Aorta (tissue), 5 donors: ENCODE results near the gene POMGNT1. TPM values are rescaled to one million over a fixed set of nuclear protein-coding genes. Genes with fewer than 3 reads are reported as not detected.

Source experiments
- ATAC-seq: fragments of 200-7000 bp; cut with Tn5 transposase; one replicate; pipeline ENCODE4 v1.9.1; 2022; ENCODE audit warnings: moderate library complexity; ENCODE audit not compliant: low FRiP score
- DNase-seq, 2 donors: peaks; one replicate each; pipeline ENCODE4 v3.0.0-alpha.2; 2020
- H3K27ac ChIP-seq, 2 donors: one replicate each; pipeline ENCODE4 v1.5.1; 2013; ENCODE audit warnings: low read length in 2 of 2, mild to moderate bottlenecking in 2 of 2, moderate library complexity in 2 of 2, control low read depth in 1 of 2, inconsistent platforms in 1 of 2, low read depth in 1 of 2
- H3K27me3 ChIP-seq, 2 donors: one replicate each; pipeline ENCODE4 v1.6.1; 2013; ENCODE audit warnings: control low read depth in 1 of 2, low read length in 1 of 2, mild to moderate bottlenecking in 1 of 2, moderate library complexity in 1 of 2; ENCODE audit not compliant: insufficient read depth in 2 of 2, control insufficient read depth in 1 of 2
- H3K36me3 ChIP-seq, 2 donors: one replicate each; pipeline ENCODE4 v1.6.1; 2013; ENCODE audit warnings: control low read depth in 1 of 2, low read length in 1 of 2, mild to moderate bottlenecking in 1 of 2; ENCODE audit not compliant: insufficient read depth in 2 of 2, control insufficient read depth in 1 of 2
- H3K4me1 ChIP-seq, 2 donors: one replicate each; pipeline ENCODE4 v1.6.1; 2013; ENCODE audit warnings: low read length in 2 of 2, control low read depth in 1 of 2, mild to moderate bottlenecking in 1 of 2, moderate library complexity in 1 of 2; ENCODE audit not compliant: insufficient read depth in 2 of 2, control insufficient read depth in 1 of 2
- H3K4me3 ChIP-seq, 2 donors: one replicate each; pipeline ENCODE4 v1.5.1; 2013; ENCODE audit warnings: low read length in 2 of 2, control low read depth in 1 of 2, mild to moderate bottlenecking in 1 of 2
- H3K9me3 ChIP-seq: one replicate; pipeline ENCODE4 v1.6.1; 2013; ENCODE audit warnings: mild to moderate bottlenecking, low read length; ENCODE audit not compliant: control insufficient read depth
- WGBS, 2 donors: extraction: QIAGEN DNeasy Blood & Tissue Kit; methylation state at CpG; one replicate each; pipeline ENCODE4 v1.1.7; 2013; 5-methylcytosine and 5-hydroxymethylcytosine counted together
- intact Hi-C, 2 donors: fragments of 100-400 bp; cut with DNase I; formaldehyde crosslinking; loops; one replicate each; pipeline versions ENCODE4 v1.14.2 to v1.15.0; 2022
- polyA plus RNA-seq, 2 donors: library from polyadenylated mRNA; stranded (reverse); fragments of 200-250 nt; gene quantifications; one replicate each; pipeline ENCODE4 v1.2.3, GENCODE V29; 2013
- total RNA-seq, 2 donors: library from RNA; stranded (reverse); fragmentation: NEBNext Ultra II Directional; extraction: Animal tissue kit (Norgen Biotek cat#: 25700); gene quantifications; one replicate each; pipeline ENCODE4 v1.2.1, GENCODE V29; 2021
- donor health status: healthy with polysubstance abuse.
- donor health status: Bipolar disorder and iron deficiency.
- donor health status: DM: no; HTN: no; CAD: no.
- donor health status: DM: no; HTN: no; CAD: no.
- donor health status: DM: yes; HTN: yes; CAD: no.

The POMGNT1 gene
- total and polyA plus RNA-seq, 4 donors: 17.8 to 103 (median 54.4) TPM

- Histone ChIP-seq H3K36me3 (peaks cover 5% of the 10 kb centered on the region in 2 donors), H3K4me1 (no peaks in the 10 kb centered on the region), H3K9me3 (no peaks in the 10 kb centered on the region), H3K27ac (no peak overlapping the region), H3K4me3 (no peak overlapping the region), H3K27me3 (no peaks in the 10 kb centered on the region)
- intact Hi-C loops: no loop called here
- ATAC-seq (no peak), DNase-seq (peak in 1 of 2 donors; percentile 45)
- WGBS, 2 donors: 48 to 53% methylated on average over 9 of the region's 9 CpGs
These were observed 7.1 kb downstream of the POMGNT1 start for GRCh38 chr1:46191033-46191701.

GRCh38 chr1:46190539-46190938 is 7.7 kb downstream of the POMGNT1 start:
- WGBS, 2 donors: 82 to 83% methylated on average over 3 of the region's 3 CpGs
- Histone ChIP-seq H3K4me1 (no peaks in the 10 kb centered on the region), H3K36me3 (peaks cover 5% of the 10 kb centered on the region in 2 donors), H3K27ac (no peak overlapping the region), H3K4me3 (no peak overlapping the region), H3K9me3 (no peaks in the 10 kb centered on the region), H3K27me3 (no peaks in the 10 kb centered on the region)
- intact Hi-C loops: no loop called here
- ATAC-seq (no peak), DNase-seq (peak in 1 of 2 donors; percentile 32)

GRCh38 chr1:46188295-46189030 is 9.8 kb downstream of the POMGNT1 start:
- no peaks in the 10 kb centered on the region for H3K9me3 ChIP-seq
- WGBS, 2 donors: 58 to 62% methylated on average over 6 of the region's 6 CpGs
- intact Hi-C loops: no loop called here
- no peak overlapping the region for H3K27ac ChIP-seq
- ATAC-seq (no peak), DNase-seq (peak in 1 of 2 donors; percentile 70)
- H3K36me3 ChIP-seq: peaks cover 5% of the 10 kb centered on the region in 2 donors
- H3K4me1 ChIP-seq: no peaks in the 10 kb centered on the region
- H3K27me3 ChIP-seq: no peaks in the 10 kb centered on the region
- no peak overlapping the region for H3K4me3 ChIP-seq

- WGBS, 2 donors: 79 to 85% methylated on average over 8 of the region's 8 CpGs
- no peak overlapping the region for H3K27ac ChIP-seq
- ATAC-seq (no peak), DNase-seq (peak in 1 of 2 donors; percentile 49)
- H3K27me3 ChIP-seq: no peaks in the 10 kb centered on the region
- intact Hi-C loops: no loop called here
- H3K36me3 ChIP-seq: peaks cover 2 to 5% of the 10 kb centered on the region in 2 donors
- no peak overlapping the region for H3K4me3 ChIP-seq
- H3K4me1 ChIP-seq: no peaks in the 10 kb centered on the region
- no peaks in the 10 kb centered on the region for H3K9me3 ChIP-seq
These were observed 10.9 kb downstream of the POMGNT1 start for GRCh38 chr1:46187106-46187869.

DNA sequence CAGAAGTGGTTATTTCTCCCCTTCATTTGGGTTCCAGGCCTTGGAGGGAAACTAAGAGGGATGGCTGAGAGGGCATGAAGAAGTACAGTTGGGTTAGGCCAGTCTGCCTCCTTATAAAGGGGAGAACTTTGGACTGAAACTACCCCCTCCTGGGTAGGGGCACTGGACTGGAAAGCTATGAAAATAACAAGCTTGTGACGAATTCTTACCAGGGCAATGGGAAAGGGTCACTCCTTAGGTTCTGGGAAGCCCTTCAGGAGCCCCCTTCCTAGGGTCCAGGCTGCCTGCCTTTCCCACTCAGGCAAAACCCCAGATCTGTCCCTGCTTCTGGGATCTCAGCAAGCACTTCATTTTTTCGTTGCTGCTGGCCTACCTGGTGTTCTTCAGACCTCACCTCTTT is 12.2 kb downstream of the POMGNT1 start:
- Histone ChIP-seq H3K27me3 (no peaks in the 10 kb centered on the region), H3K27ac (no peak overlapping the region), H3K4me1 (no peaks in the 10 kb centered on the region), H3K4me3 (no peak overlapping the region), H3K9me3 (no peaks in the 10 kb centered on the region), H3K36me3 (peaks cover 0 to 5% of the 10 kb centered on the region in 2 donors)
- no peak for DNase-seq
- WGBS, 2 donors: 64 to 86% methylated on average over 2 of the region's 2 CpGs
- intact Hi-C loops: no loop called here
- no peak for ATAC-seq

- Histone ChIP-seq H3K27me3 (no peaks in the 10 kb centered on the region), H3K4me3 (no peak overlapping the region), H3K27ac (no peak overlapping the region), H3K36me3 (peaks cover 0 to 5% of the 10 kb centered on the region in 2 donors), H3K4me1 (no peaks in the 10 kb centered on the region), H3K9me3 (no peaks in the 10 kb centered on the region)
- DNase-seq (peak in 1 of 2 donors; percentile 59), ATAC-seq (no peak)
- WGBS, 2 donors: 56 to 65% methylated on average over 7 of the region's 7 CpGs
- intact Hi-C loops: loop anchor here in 1 of 2 donors (5.0 kb wide), 1 partner anchor 48 kb away; no protein-coding TSS in a partner anchor
These were observed 13.1 kb downstream of the POMGNT1 start for GRCh38 chr1:46184920-46185658.

GRCh38 chr1:46183926-46184557 is 14.2 kb downstream of the POMGNT1 start:
- H3K27ac ChIP-seq: peak overlapping the region; percentile 72 to 97
- ATAC-seq: no peak

More at GRCh38 chr1:46183926-46184557, 14.2 kb downstream of the POMGNT1 start:
- DNase-seq: peak; percentile 59 to 64
- H3K4me1 ChIP-seq: no peaks in the 10 kb centered on the region
- no peak overlapping the region for H3K4me3 ChIP-seq
- 79 to 81% methylated on average over 12 of the region's 12 CpGs for WGBS, 2 donors
- H3K9me3 ChIP-seq: no peaks in the 10 kb centered on the region
- intact Hi-C loops: loop anchor here (2.0 to 5.0 kb wide), 3 partner anchors 15 to 47 kb away; partner anchors contain the start of gene POMGNT1 (in 1 of the 2)
- H3K27me3 ChIP-seq: no peaks in the 10 kb centered on the region
- H3K36me3 ChIP-seq: peaks cover 0 to 5% of the 10 kb centered on the region in 2 donors
